Loucy (cell line): Measurements from ENCODE around the gene VEZF1.

Experiments used
- H2AFZ ChIP-seq: fragments of 200-600 bp; sonication (generic); 2 replicates; pipeline ENCODE4 v1.6.0; 2016; ENCODE audit warnings: antibody characterized with exemption, mild to moderate bottlenecking, low read length, moderate library complexity
- H3F3A ChIP-seq: fragments of 200-600 bp; 2 replicates; pipeline ENCODE4 v1.6.0; 2016; ENCODE audit warnings: antibody characterized with exemption, low read depth, mild to moderate bottlenecking
- H3K27me3 ChIP-seq: fragments of 200-600 bp; sonication (generic); 2 replicates; pipeline ENCODE4 v1.6.1; 2014; ENCODE audit warnings: low read length, mild to moderate bottlenecking; ENCODE audit not compliant: insufficient read depth, poor library complexity, severe bottlenecking
- H3K36me3 ChIP-seq: fragments of 200-600 bp; sonication (generic); 2 replicates; pipeline ENCODE4 v1.6.1; 2016; ENCODE audit warnings: low read length; ENCODE audit not compliant: insufficient read depth
- H3K4me1 ChIP-seq: fragments of 200-600 bp; sonication (generic); 2 replicates; pipeline ENCODE4 v1.5.1; 2014; ENCODE audit warnings: low read length, mild to moderate bottlenecking; ENCODE audit not compliant: insufficient read depth, poor library complexity, severe bottlenecking
- H3K4me2 ChIP-seq: fragments of 200-600 bp; sonication (generic); 2 replicates; pipeline ENCODE4 v1.6.0; 2014; ENCODE audit warnings: antibody characterized with exemption, low read length, low read depth, mild to moderate bottlenecking; ENCODE audit not compliant: poor library complexity, severe bottlenecking
- H3K4me3 ChIP-seq: fragments of 200-600 bp; sonication (generic); 2 replicates; pipeline ENCODE4 v1.5.1; 2014; ENCODE audit warnings: low read length, mild to moderate bottlenecking, mixed read lengths; ENCODE audit not compliant: poor library complexity, severe bottlenecking
- H3K79me2 ChIP-seq: fragments of 200-600 bp; sonication (generic); 2 replicates; pipeline ENCODE4 v1.6.1; 2014; ENCODE audit warnings: low read length; ENCODE audit not compliant: insufficient read depth
- H3K9ac ChIP-seq: fragments of 200-600 bp; sonication (generic); 2 replicates; pipeline ENCODE4 v1.6.0; 2014; ENCODE audit warnings: mild to moderate bottlenecking, low read depth, low read length, moderate library complexity; ENCODE audit not compliant: poor library complexity, severe bottlenecking
- H3K9me2 ChIP-seq: fragments of 200-600 bp; sonication (generic); replicated peaks from 2 replicates; pipeline ENCODE4 v1.6.1; 2016; ENCODE audit warnings: low read depth, low read length, mixed read lengths
- H3K9me3 ChIP-seq: fragments of 200-600 bp; sonication (generic); 2 replicates; pipeline ENCODE4 v1.6.1; 2014; ENCODE audit warnings: mild to moderate bottlenecking, antibody characterized with exemption, low read length, low read depth; ENCODE audit not compliant: insufficient read depth
- H4K20me1 ChIP-seq: fragments of 200-600 bp; sonication (generic); 2 replicates; pipeline ENCODE4 v1.6.0; 2014; ENCODE audit warnings: antibody characterized with exemption, low read length, mild to moderate bottlenecking; ENCODE audit not compliant: insufficient read depth, poor library complexity, severe bottlenecking
- CTCF ChIP-seq: fragments of 200-600 bp; sonication (generic); conservative IDR thresholded peaks from 2 replicates; pipeline ENCODE4 v1.5.1; 2014; ENCODE audit warnings: mild to moderate bottlenecking, antibody characterized with exemption, low read length
- EZH2phosphoT487 ChIP-seq: fragments of 200-600 bp; IDR thresholded peaks from 2 replicates; pipeline ENCODE4 v1.6.1; 2018; ENCODE audit warnings: antibody characterized with exemption, mild to moderate bottlenecking, moderate library complexity, borderline replicate concordance

VEZF1 gene

GRCh38 chr17:57954397-57955182 lies 33.5 kb downstream of the VEZF1 start:
- H3K79me2 ChIP-seq = no peaks in the 10 kb centered on the region
- H3F3A ChIP-seq = no peaks in the 10 kb centered on the region
- H3K4me3 ChIP-seq = peak overlapping the region; percentile 63
- no peak overlapping the region for H2AFZ ChIP-seq
- H3K9ac ChIP-seq = no peak overlapping the region
- H3K9me3 ChIP-seq = no peaks in the 10 kb centered on the region
- H3K27me3 ChIP-seq = no peaks in the 10 kb centered on the region
- TF ChIP-seq EZH2phosphoT487 (no peak), CTCF (no peak)
- H4K20me1 ChIP-seq = no peaks in the 10 kb centered on the region
- H3K9me2 ChIP-seq = no peaks in the 10 kb centered on the region
- H3K36me3 ChIP-seq = no peaks in the 10 kb centered on the region
- peaks cover 55% of the 10 kb centered on the region for H3K4me1 ChIP-seq
- H3K4me2 ChIP-seq = peak overlapping the region; percentile 51

GRCh38 chr17:57953705-57954396 lies 34.2 kb downstream of the VEZF1 start:
- Histone ChIP-seq H3F3A (no peaks in the 10 kb centered on the region), H3K9ac (no peak overlapping the region), H3K4me1 (peaks cover 62% of the 10 kb centered on the region), H2AFZ (no peak overlapping the region), H3K9me2 (no peaks in the 10 kb centered on the region), H3K9me3 (no peaks in the 10 kb centered on the region), H3K79me2 (no peaks in the 10 kb centered on the region), H3K4me3 (no peak overlapping the region), H3K4me2 (peak overlapping the region; percentile 51), H3K36me3 (no peaks in the 10 kb centered on the region), H4K20me1 (no peaks in the 10 kb centered on the region), H3K27me3 (no peaks in the 10 kb centered on the region)
- TF ChIP-seq CTCF (no peak), EZH2phosphoT487 (no peak)

- no peaks in the 10 kb centered on the region for H3K9me2 ChIP-seq
- peaks cover 68% of the 10 kb centered on the region for H3K4me1 ChIP-seq
- H3K9me3 ChIP-seq = no peaks in the 10 kb centered on the region
- H4K20me1 ChIP-seq = no peaks in the 10 kb centered on the region
- no peak overlapping the region for H3K9ac ChIP-seq
- peak overlapping the region; percentile 69 for H3K4me2 ChIP-seq
- no peaks in the 10 kb centered on the region for H3K36me3 ChIP-seq
- TF ChIP-seq EZH2phosphoT487 = no peak
- TF ChIP-seq CTCF = no peak
- H3K27me3 ChIP-seq = no peaks in the 10 kb centered on the region
- no peaks in the 10 kb centered on the region for H3F3A ChIP-seq
- H3K4me3 ChIP-seq = peak overlapping the region; percentile 56
- H3K79me2 ChIP-seq = no peaks in the 10 kb centered on the region
- H2AFZ ChIP-seq = no peak overlapping the region
Measured at GRCh38 chr17:57953219-57953618, 34.8 kb downstream of the VEZF1 start.
